Measurements from ENCODE around the gene ITGB2. TPM values are rescaled to one million over a fixed set of nuclear protein-coding genes. Genes with fewer than 3 reads are reported as not detected.

ITGB2 gene
- total and polyA plus RNA-seq, 4 donors: 19.2 to 36.7 (median 27.8) TPM

GRCh38 chr21:44948426-44949120 is 27.9 kb upstream of the ITGB2 start:
- no peak for DNase-seq (ENCODE audit: low read depth in 4 of 6, low spot score in 6 of 6)

GRCh38 chr21:44947930-44948331 is 27.2 kb upstream of the ITGB2 start:
- DNase-seq (ENCODE audit: low read depth in 4 of 6, low spot score in 6 of 6): no peak

More at GRCh38 chr21:44948426-44949120, 27.9 kb upstream of the ITGB2 start:
- Histone ChIP-seq H3K4me3 (ENCODE audit: low read depth, low read length) (no peak overlapping the region), H3K9me3 (ENCODE audit: control insufficient read depth, insufficient read depth, low read length) (no peaks in the 10 kb centered on the region), H3K36me3 (ENCODE audit: control insufficient read depth, insufficient read depth, low read length) (peaks cover 93% of the 10 kb centered on the region), H3K4me1 (ENCODE audit: control insufficient read depth, insufficient read depth, low read length) (peaks cover 11% of the 10 kb centered on the region), H3K27ac (ENCODE audit: low read depth, low read length) (no peak overlapping the region), H3K27me3 (ENCODE audit: control insufficient read depth, insufficient read depth, low read length) (no peaks in the 10 kb centered on the region)
- 94% methylated on average over 15 of the region's 16 CpGs for WGBS (ENCODE audit: insufficient coverage)

GRCh38 chr21:44947111-44947929 is 26.6 kb upstream of the ITGB2 start:
- peak in 1 of 6 donors; percentile 47 for DNase-seq (ENCODE audit: low read depth in 4 of 6, low spot score in 6 of 6)
- Histone ChIP-seq H3K4me3 (ENCODE audit: low read depth, low read length) (no peak overlapping the region), H3K4me1 (ENCODE audit: control insufficient read depth, insufficient read depth, low read length) (peaks cover 8% of the 10 kb centered on the region), H3K27me3 (ENCODE audit: control insufficient read depth, insufficient read depth, low read length) (no peaks in the 10 kb centered on the region), H3K27ac (ENCODE audit: low read depth, low read length) (no peak overlapping the region), H3K36me3 (ENCODE audit: control insufficient read depth, insufficient read depth, low read length) (peaks cover 88% of the 10 kb centered on the region), H3K9me3 (ENCODE audit: control insufficient read depth, insufficient read depth, low read length) (no peaks in the 10 kb centered on the region)
- WGBS (ENCODE audit: insufficient coverage): 94% methylated on average over 21 of the region's 22 CpGs

More at GRCh38 chr21:44947930-44948331, 27.2 kb upstream of the ITGB2 start:
- peaks cover 11% of the 10 kb centered on the region for H3K4me1 ChIP-seq (ENCODE audit: control insufficient read depth, insufficient read depth, low read length)
- H3K9me3 ChIP-seq (ENCODE audit: control insufficient read depth, insufficient read depth, low read length): no peaks in the 10 kb centered on the region
- H3K36me3 ChIP-seq (ENCODE audit: control insufficient read depth, insufficient read depth, low read length): peaks cover 93% of the 10 kb centered on the region
- no peak overlapping the region for H3K4me3 ChIP-seq (ENCODE audit: low read depth, low read length)
- no peak overlapping the region for H3K27ac ChIP-seq (ENCODE audit: low read depth, low read length)
- WGBS (ENCODE audit: insufficient coverage): 92% methylated on average over 33 of the region's 33 CpGs
- no peaks in the 10 kb centered on the region for H3K27me3 ChIP-seq (ENCODE audit: control insufficient read depth, insufficient read depth, low read length)

- H3K36me3 ChIP-seq (ENCODE audit: control insufficient read depth, insufficient read depth, low read length): peaks cover 90% of the 10 kb centered on the region
Measured at GRCh38 chr21:44946254-44947041, 25.7 kb upstream of the ITGB2 start.

GRCh38 chr21:44944596-44944995 is 23.9 kb upstream of the ITGB2 start:
- H3K4me1 ChIP-seq (ENCODE audit: control insufficient read depth, insufficient read depth, low read length): peaks cover 10% of the 10 kb centered on the region
- DNase-seq (ENCODE audit: low read depth in 4 of 6, low spot score in 6 of 6): no peak
- no peaks in the 10 kb centered on the region for H3K9me3 ChIP-seq (ENCODE audit: control insufficient read depth, insufficient read depth, low read length)
- peaks cover 75% of the 10 kb centered on the region for H3K36me3 ChIP-seq (ENCODE audit: control insufficient read depth, insufficient read depth, low read length)
- H3K27me3 ChIP-seq (ENCODE audit: control insufficient read depth, insufficient read depth, low read length): no peaks in the 10 kb centered on the region
- no peak overlapping the region for H3K27ac ChIP-seq (ENCODE audit: low read depth, low read length)
- H3K4me3 ChIP-seq (ENCODE audit: low read depth, low read length): no peak overlapping the region
- WGBS (ENCODE audit: insufficient coverage): 94% methylated on average over 10 of the region's 10 CpGs

More at GRCh38 chr21:44946254-44947041, 25.7 kb upstream of the ITGB2 start:
- no peak for DNase-seq (ENCODE audit: low read depth in 4 of 6, low spot score in 6 of 6)
- WGBS (ENCODE audit: insufficient coverage): 92% methylated on average over 25 of the region's 25 CpGs
- Histone ChIP-seq H3K27me3 (ENCODE audit: control insufficient read depth, insufficient read depth, low read length) (no peaks in the 10 kb centered on the region), H3K27ac (ENCODE audit: low read depth, low read length) (no peak overlapping the region), H3K9me3 (ENCODE audit: control insufficient read depth, insufficient read depth, low read length) (no peaks in the 10 kb centered on the region), H3K4me1 (ENCODE audit: control insufficient read depth, insufficient read depth, low read length) (peaks cover 12% of the 10 kb centered on the region), H3K4me3 (ENCODE audit: low read depth, low read length) (no peak overlapping the region)

- Histone ChIP-seq H3K27me3 (ENCODE audit: control insufficient read depth, insufficient read depth, low read length) (no peaks in the 10 kb centered on the region), H3K27ac (ENCODE audit: low read depth, low read length) (no peak overlapping the region), H3K4me3 (ENCODE audit: low read depth, low read length) (no peak overlapping the region), H3K36me3 (ENCODE audit: control insufficient read depth, insufficient read depth, low read length) (peaks cover 68% of the 10 kb centered on the region), H3K9me3 (ENCODE audit: control insufficient read depth, insufficient read depth, low read length) (no peaks in the 10 kb centered on the region), H3K4me1 (ENCODE audit: control insufficient read depth, insufficient read depth, low read length) (peaks cover 15% of the 10 kb centered on the region)
- no peak for DNase-seq (ENCODE audit: low read depth in 4 of 6, low spot score in 6 of 6)
- 96% methylated on average over 20 of the region's 24 CpGs for WGBS (ENCODE audit: insufficient coverage)
Measured at GRCh38 chr21:44943686-44944550, 23.2 kb upstream of the ITGB2 start.

- WGBS (ENCODE audit: insufficient coverage): 95% methylated on average over 15 of the region's 15 CpGs
- no peak for DNase-seq (ENCODE audit: low read depth in 4 of 6, low spot score in 6 of 6)
- no peaks in the 10 kb centered on the region for H3K9me3 ChIP-seq (ENCODE audit: control insufficient read depth, insufficient read depth, low read length)
- H3K27ac ChIP-seq (ENCODE audit: low read depth, low read length): no peak overlapping the region
- H3K36me3 ChIP-seq (ENCODE audit: control insufficient read depth, insufficient read depth, low read length): peaks cover 60% of the 10 kb centered on the region
- H3K4me3 ChIP-seq (ENCODE audit: low read depth, low read length): no peak overlapping the region
- H3K4me1 ChIP-seq (ENCODE audit: control insufficient read depth, insufficient read depth, low read length): peaks cover 18% of the 10 kb centered on the region
- H3K27me3 ChIP-seq (ENCODE audit: control insufficient read depth, insufficient read depth, low read length): no peaks in the 10 kb centered on the region
Measured at GRCh38 chr21:44943005-44943685, 22.4 kb upstream of the ITGB2 start.

GRCh38 chr21:44942566-44942965 is 21.9 kb upstream of the ITGB2 start:
- H3K27ac ChIP-seq (ENCODE audit: low read depth, low read length): no peak overlapping the region
- H3K36me3 ChIP-seq (ENCODE audit: control insufficient read depth, insufficient read depth, low read length): peaks cover 55% of the 10 kb centered on the region
- DNase-seq (ENCODE audit: low read depth in 4 of 6, low spot score in 6 of 6): no peak
- no peak overlapping the region for H3K4me3 ChIP-seq (ENCODE audit: low read depth, low read length)
- no peaks in the 10 kb centered on the region for H3K27me3 ChIP-seq (ENCODE audit: control insufficient read depth, insufficient read depth, low read length)
- 93% methylated on average over 2 of the region's 2 CpGs for WGBS (ENCODE audit: insufficient coverage)
- no peaks in the 10 kb centered on the region for H3K9me3 ChIP-seq (ENCODE audit: control insufficient read depth, insufficient read depth, low read length)
- peaks cover 18% of the 10 kb centered on the region for H3K4me1 ChIP-seq (ENCODE audit: control insufficient read depth, insufficient read depth, low read length)

All from spinal cord (tissue), 10 donors.